ENCODE results near the gene LAPTM4A. TPM values are rescaled to one million over a fixed set of nuclear protein-coding genes. Genes with fewer than 3 reads are reported as not detected.
A peak's percentile ranks its signal among the peaks of the same experiment; 100 is the strongest.

The LAPTM4A gene
- polyA plus RNA-seq, 1 donor (not counting 4 experiments of a cell fraction or from before 2014, with no cell fraction given), result 509 TPM

GRCh38 chr2:20092901-20093235, 41.4 kb upstream of the LAPTM4A start:
- Histone ChIP-seq H2AFZ (ENCODE audit: control insufficient read depth, low read length) (peak overlapping the region; percentile 71), H3K9ac (ENCODE audit: control insufficient read depth, extremely low read depth, insufficient read depth, low read length) (peak overlapping the region; percentile 18), H4K20me1 (ENCODE audit: control insufficient read depth, extremely low read depth, insufficient read depth, low read length) (no peaks in the 10 kb centered on the region), H3K4me3 (ENCODE audit: control insufficient read depth in 2 of 3, extremely low read depth in 1 of 3, insufficient read depth in 2 of 3, low read depth in 1 of 3, low read length in 3 of 3) (no peak overlapping the region), H3K36me3 (ENCODE audit: control insufficient read depth in 2 of 2, extremely low read depth in 1 of 2, insufficient read depth in 2 of 2, low read length in 2 of 2) (no peaks in the 10 kb centered on the region), H3K27me3 (ENCODE audit: control insufficient read depth, extremely low read depth, insufficient read depth, low read length) (no peaks in the 10 kb centered on the region), H3K4me1 (ENCODE audit: control insufficient read depth, extremely low read depth, insufficient read depth, low read length) (peaks cover 43% of the 10 kb centered on the region), H3K9me1 (ENCODE audit: control insufficient read depth, extremely low read depth, insufficient read depth, low read length) (no peaks in the 10 kb centered on the region), H3K27ac (ENCODE audit: control insufficient read depth, insufficient read depth, low read length) (peak overlapping the region; percentile 94), H3K79me2 (ENCODE audit: control insufficient read depth, insufficient read depth, low read length) (no peaks in the 10 kb centered on the region), H3K9me3 (ENCODE audit: control insufficient read depth, low read depth, low read length) (no peaks in the 10 kb centered on the region), H3K4me2 (ENCODE audit: control insufficient read depth, extremely low read depth, insufficient read depth, low read depth, low read length) (peak overlapping the region; percentile 56)
- FAIRE-seq, result no peak
- peak; percentile 26 for DNase-seq (ENCODE audit: low read depth, low spot score)
- dilution Hi-C loops (cut with MboI; ENCODE audit: extremely low pct_ligation_motif_present, low sequenced_read_pairs), result no loop called here
- TF ChIP-seq, protein P1, sequence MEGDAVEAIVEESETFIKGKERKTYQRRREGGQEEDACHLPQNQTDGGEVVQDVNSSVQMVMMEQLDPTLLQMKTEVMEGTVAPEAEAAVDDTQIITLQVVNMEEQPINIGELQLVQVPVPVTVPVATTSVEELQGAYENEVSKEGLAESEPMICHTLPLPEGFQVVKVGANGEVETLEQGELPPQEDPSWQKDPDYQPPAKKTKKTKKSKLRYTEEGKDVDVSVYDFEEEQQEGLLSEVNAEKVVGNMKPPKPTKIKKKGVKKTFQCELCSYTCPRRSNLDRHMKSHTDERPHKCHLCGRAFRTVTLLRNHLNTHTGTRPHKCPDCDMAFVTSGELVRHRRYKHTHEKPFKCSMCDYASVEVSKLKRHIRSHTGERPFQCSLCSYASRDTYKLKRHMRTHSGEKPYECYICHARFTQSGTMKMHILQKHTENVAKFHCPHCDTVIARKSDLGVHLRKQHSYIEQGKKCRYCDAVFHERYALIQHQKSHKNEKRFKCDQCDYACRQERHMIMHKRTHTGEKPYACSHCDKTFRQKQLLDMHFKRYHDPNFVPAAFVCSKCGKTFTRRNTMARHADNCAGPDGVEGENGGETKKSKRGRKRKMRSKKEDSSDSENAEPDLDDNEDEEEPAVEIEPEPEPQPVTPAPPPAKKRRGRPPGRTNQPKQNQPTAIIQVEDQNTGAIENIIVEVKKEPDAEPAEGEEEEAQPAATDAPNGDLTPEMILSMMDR (optimal IDR thresholded peaks at IDR 0.05 in 1 of 3, IDR thresholded peaks at IDR 0.05 in 1 of 3, conservative IDR thresholded peaks at IDR 0.05 in 1 of 3; ENCODE audit: extremely low read depth in 1 of 3, insufficient read depth in 2 of 3, low read length in 3 of 3), result no peak
- TF ChIP-seq EZH2 (IDR thresholded peaks at IDR 0.05; ENCODE audit: low read length), result no peak

DNA sequence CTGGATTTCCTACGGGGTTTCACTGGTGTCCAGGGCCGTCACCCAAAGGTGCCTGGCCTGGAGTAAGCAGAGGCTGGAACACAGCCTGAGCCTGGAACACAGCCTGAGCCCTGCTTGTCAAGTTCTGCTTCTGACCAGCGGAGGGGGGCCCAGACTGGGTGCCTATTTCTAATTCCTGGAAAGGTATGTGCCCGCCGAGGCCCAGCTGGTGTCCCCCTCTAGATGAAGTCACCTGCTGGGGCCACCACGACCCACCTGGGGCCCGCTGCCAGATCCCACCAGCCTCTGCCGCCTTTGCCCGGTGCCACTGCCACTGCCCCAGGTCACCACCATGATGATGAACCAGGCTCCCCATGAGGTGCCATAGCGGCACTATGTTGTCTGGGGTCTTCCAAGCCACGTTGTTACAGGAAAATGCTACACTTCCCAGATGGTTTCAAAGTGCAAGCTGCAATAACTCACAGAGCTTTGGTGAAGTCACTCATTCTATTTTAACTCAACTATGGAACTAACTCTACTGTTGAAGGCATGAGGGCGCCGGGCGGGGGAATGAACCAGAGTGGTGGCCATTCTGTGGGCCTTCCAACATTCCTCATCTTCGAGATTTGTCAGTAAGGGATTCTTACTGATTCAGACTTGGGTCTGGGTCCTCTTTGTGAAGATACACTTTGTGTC, 40.9 kb upstream of the LAPTM4A start:
- Histone ChIP-seq H3K9me3 (ENCODE audit: control insufficient read depth, low read depth, low read length) (no peaks in the 10 kb centered on the region), H3K27ac (ENCODE audit: control insufficient read depth, insufficient read depth, low read length) (peak overlapping the region; percentile 94), H3K9ac (ENCODE audit: control insufficient read depth, extremely low read depth, insufficient read depth, low read length) (peak overlapping the region; percentile 79), H2AFZ (ENCODE audit: control insufficient read depth, low read length) (no peak overlapping the region), H3K79me2 (ENCODE audit: control insufficient read depth, insufficient read depth, low read length) (no peaks in the 10 kb centered on the region), H3K9me1 (ENCODE audit: control insufficient read depth, extremely low read depth, insufficient read depth, low read length) (no peaks in the 10 kb centered on the region), H3K36me3 (ENCODE audit: control insufficient read depth in 2 of 2, extremely low read depth in 1 of 2, insufficient read depth in 2 of 2, low read length in 2 of 2) (no peaks in the 10 kb centered on the region), H4K20me1 (ENCODE audit: control insufficient read depth, extremely low read depth, insufficient read depth, low read length) (no peaks in the 10 kb centered on the region), H3K4me2 (ENCODE audit: control insufficient read depth, extremely low read depth, insufficient read depth, low read depth, low read length) (peak overlapping the region; percentile 82), H3K27me3 (ENCODE audit: control insufficient read depth, extremely low read depth, insufficient read depth, low read length) (no peaks in the 10 kb centered on the region), H3K4me3 (ENCODE audit: control insufficient read depth in 2 of 3, extremely low read depth in 1 of 3, insufficient read depth in 2 of 3, low read depth in 1 of 3, low read length in 3 of 3) (no peak overlapping the region), H3K4me1 (ENCODE audit: control insufficient read depth, extremely low read depth, insufficient read depth, low read length) (peaks cover 43% of the 10 kb centered on the region)
- DNase-seq (ENCODE audit: low read depth, low spot score) (no peak), FAIRE-seq (no peak)
- TF ChIP-seq, protein P1 (optimal IDR thresholded peaks at IDR 0.05 in 1 of 3, IDR thresholded peaks at IDR 0.05 in 1 of 3, conservative IDR thresholded peaks at IDR 0.05 in 1 of 3; ENCODE audit: extremely low read depth in 1 of 3, insufficient read depth in 2 of 3, low read length in 3 of 3), result no peak
- no peak for TF ChIP-seq EZH2 (IDR thresholded peaks at IDR 0.05; ENCODE audit: low read length)
- dilution Hi-C loops (cut with MboI; ENCODE audit: extremely low pct_ligation_motif_present, low sequenced_read_pairs), result no loop called here

All from keratinocyte (primary cell).